ENCODE data around the gene RAB5B. TPM values are rescaled to one million over a fixed set of nuclear protein-coding genes. Genes with fewer than 3 reads are reported as not detected.

RAB5B gene
- total RNA-seq, 1 experiment from 2014 or later = 73.9 TPM

- BruUV-seq (replicated peaks) = no TSS peak
- ChIA-PET CTCF (no interaction called here), POLR2A (ENCODE audit: low non-redundant PET) (interaction anchor here (0.7 kb wide), 2 partner anchors 179 to 1666 kb away, joined by 4 to 5 read pairs; no protein-coding TSS in a partner anchor)
- Histone ChIP-seq H3K27me3 (replicated peaks; ENCODE audit: insufficient read depth, low read depth, low read length, poor library complexity) (no peaks in the 10 kb centered on the region), H3K4me1 (ENCODE audit: insufficient read depth, low read length, poor library complexity, severe bottlenecking) (peaks cover 4% of the 10 kb centered on the region), H3K4me3 (ENCODE audit: low read depth, low read length, poor library complexity, severe bottlenecking) (peak overlapping the region; percentile 86), H3K36me3 (ENCODE audit: insufficient read depth, low read length, poor library complexity, severe bottlenecking) (no peaks in the 10 kb centered on the region), H3K27ac (ENCODE audit: low read depth, low read length, poor library complexity, severe bottlenecking) (peak overlapping the region; percentile 79), H3K9me3 (ENCODE audit: low read depth, low read length, poor library complexity, severe bottlenecking) (no peaks in the 10 kb centered on the region)
- intact Hi-C loops (cut with micrococcal nuclease; ENCODE audit: unreplicated experiment) = no loop called here
- DNase-seq (ENCODE audit: low spot score) = peak; percentile 55
- no peak for TF ChIP-seq EZH2 (IDR thresholded peaks at IDR 0.05; ENCODE audit: borderline replicate concordance, low read depth, low read length, poor library complexity, severe bottlenecking)
- TF ChIP-seq CTCF (conservative IDR thresholded peaks at IDR 0.05; ENCODE audit: low read depth, low read length) = no peak
Observed at GRCh38 chr12:56007564-56008559, 34.0 kb downstream of the RAB5B start.

- no peaks in the 10 kb centered on the region for H3K9me3 ChIP-seq (ENCODE audit: low read depth, low read length, poor library complexity, severe bottlenecking)
- H3K27me3 ChIP-seq (replicated peaks; ENCODE audit: insufficient read depth, low read depth, low read length, poor library complexity) = no peaks in the 10 kb centered on the region
- peaks cover 4% of the 10 kb centered on the region for H3K4me1 ChIP-seq (ENCODE audit: insufficient read depth, low read length, poor library complexity, severe bottlenecking)
- intact Hi-C loops (cut with micrococcal nuclease; ENCODE audit: unreplicated experiment) = loop anchor here (2.0 kb wide), 1 partner anchor 27 kb away; no protein-coding TSS in a partner anchor
- no peak overlapping the region for H3K27ac ChIP-seq (ENCODE audit: low read depth, low read length, poor library complexity, severe bottlenecking)
- ChIA-PET POLR2A (ENCODE audit: low non-redundant PET) (interaction anchor here (0.7 kb wide), 1 partner anchor 36 kb away, joined by 4 read pairs; no protein-coding TSS in a partner anchor), CTCF (interaction anchor here (0.9 kb wide), 1 partner anchor 14 kb away, joined by 5 read pairs; no protein-coding TSS in a partner anchor)
- BruUV-seq (replicated peaks) = TSS peak; percentile 36
- DNase-seq (ENCODE audit: low spot score) = no peak
- no peaks in the 10 kb centered on the region for H3K36me3 ChIP-seq (ENCODE audit: insufficient read depth, low read length, poor library complexity, severe bottlenecking)
- H3K4me3 ChIP-seq (ENCODE audit: low read depth, low read length, poor library complexity, severe bottlenecking) = no peak overlapping the region
- TF ChIP-seq CTCF (conservative IDR thresholded peaks at IDR 0.05; ENCODE audit: low read depth, low read length) (no peak), EZH2 (IDR thresholded peaks at IDR 0.05; ENCODE audit: borderline replicate concordance, low read depth, low read length, poor library complexity, severe bottlenecking) (no peak)
Observed at GRCh38 chr12:56010111-56010570, 36.3 kb downstream of the RAB5B start.

- TF ChIP-seq CTCF (conservative IDR thresholded peaks at IDR 0.05; ENCODE audit: low read depth, low read length) (no peak), EZH2 (IDR thresholded peaks at IDR 0.05; ENCODE audit: borderline replicate concordance, low read depth, low read length, poor library complexity, severe bottlenecking) (no peak)
- Histone ChIP-seq H3K4me1 (ENCODE audit: insufficient read depth, low read length, poor library complexity, severe bottlenecking) (peaks cover 4% of the 10 kb centered on the region), H3K9me3 (ENCODE audit: low read depth, low read length, poor library complexity, severe bottlenecking) (no peaks in the 10 kb centered on the region), H3K27ac (ENCODE audit: low read depth, low read length, poor library complexity, severe bottlenecking) (no peak overlapping the region), H3K36me3 (ENCODE audit: insufficient read depth, low read length, poor library complexity, severe bottlenecking) (no peaks in the 10 kb centered on the region), H3K27me3 (replicated peaks; ENCODE audit: insufficient read depth, low read depth, low read length, poor library complexity) (no peaks in the 10 kb centered on the region), H3K4me3 (ENCODE audit: low read depth, low read length, poor library complexity, severe bottlenecking) (no peak overlapping the region)
- intact Hi-C loops (cut with micrococcal nuclease; ENCODE audit: unreplicated experiment) = loop anchor here (2.0 kb wide), 1 partner anchor 25 kb away; no protein-coding TSS in a partner anchor
- BruUV-seq (replicated peaks) = no TSS peak
- no peak for DNase-seq (ENCODE audit: low spot score)
- CTCF ChIA-PET = interaction anchor here (0.9 kb wide), 1 partner anchor 69 kb away, joined by 4 read pairs; no protein-coding TSS in a partner anchor
- POLR2A ChIA-PET (ENCODE audit: low non-redundant PET) = no interaction called here
Observed at GRCh38 chr12:56011509-56012090, 37.7 kb downstream of the RAB5B start.

Data from A673 (cell line).